Esophagus (tissue), 2 donors: Measurements from ENCODE around the gene PIGO. TPM values are rescaled to one million over a fixed set of nuclear protein-coding genes. Genes with fewer than 3 reads are reported as not detected.
A peak's percentile ranks its signal among the peaks of the same experiment; 100 is the strongest.

Experiments used
- H3K27ac ChIP-seq, 2 donors: one replicate each; pipeline ENCODE4 v1.5.1; 2013; ENCODE audit warnings: low read depth in 2 of 2, mild to moderate bottlenecking in 2 of 2, inconsistent platforms in 1 of 2, low read length in 1 of 2, moderate library complexity in 1 of 2
- H3K27me3 ChIP-seq, 2 donors: one replicate each; pipeline ENCODE4 v1.6.1; 2013; ENCODE audit warnings: low read length in 2 of 2, control low read depth in 1 of 2, mild to moderate bottlenecking in 1 of 2; ENCODE audit not compliant: insufficient read depth in 2 of 2, control insufficient read depth in 1 of 2
- H3K36me3 ChIP-seq, 2 donors: one replicate each; pipeline ENCODE4 v1.6.1; 2013; ENCODE audit warnings: low read length in 1 of 2; ENCODE audit not compliant: control insufficient read depth in 2 of 2, insufficient read depth in 2 of 2
- H3K4me1 ChIP-seq, 2 donors: one replicate each; pipeline ENCODE4 v1.6.1; 2013; ENCODE audit warnings: low read length in 1 of 2; ENCODE audit not compliant: control insufficient read depth in 2 of 2, insufficient read depth in 2 of 2
- H3K4me3 ChIP-seq, 2 donors: one replicate each; pipeline ENCODE4 v1.5.1; 2013; ENCODE audit warnings: low read length in 2 of 2, mild to moderate bottlenecking in 2 of 2, low read depth in 1 of 2, moderate library complexity in 1 of 2
- H3K9me3 ChIP-seq, 2 donors: one replicate each; pipeline ENCODE4 v1.6.1; 2013; ENCODE audit warnings: mild to moderate bottlenecking in 2 of 2, low read depth in 1 of 2, low read length in 1 of 2, moderate library complexity in 1 of 2; ENCODE audit not compliant: control insufficient read depth in 2 of 2, insufficient read depth in 1 of 2
- WGBS, 2 donors: extraction: QIAGEN DNeasy Blood & Tissue Kit; methylation state at CpG; one replicate each; pipeline ENCODE4 v1.1.7; 2013; 5-methylcytosine and 5-hydroxymethylcytosine counted together
- polyA plus RNA-seq, 2 donors: library from polyadenylated mRNA; stranded (reverse); fragments of 200-250 nt; gene quantifications; one replicate each; pipeline ENCODE4 v1.2.3, GENCODE V29; 2013
- donor health status: healthy with polysubstance abuse.
- donor health status: Bipolar disorder and iron deficiency.

Gene PIGO
- polyA plus RNA-seq, 2 donors: 12.3 to 12.5 TPM

GRCh38 chr9:35097573-35097972 lies 1.2 kb upstream of the PIGO start:
- H3K9me3 ChIP-seq: no peaks in the 10 kb centered on the region
- 83 to 87% methylated on average over 3 of the region's 3 CpGs for WGBS, 2 donors
- peaks cover 7 to 21% of the 10 kb centered on the region in 2 donors for H3K36me3 ChIP-seq
- H3K4me3 ChIP-seq: no peak overlapping the region
- H3K27ac ChIP-seq: no peak overlapping the region
- H3K27me3 ChIP-seq: no peaks in the 10 kb centered on the region
- peaks cover 4 to 10% of the 10 kb centered on the region in 2 donors for H3K4me1 ChIP-seq

- Histone ChIP-seq H3K9me3 (no peaks in the 10 kb centered on the region), H3K4me1 (peaks cover 0 to 3% of the 10 kb centered on the region in 2 donors), H3K36me3 (peaks cover 14 to 39% of the 10 kb centered on the region in 2 donors), H3K27me3 (no peaks in the 10 kb centered on the region), H3K27ac (no peak overlapping the region), H3K4me3 (no peak overlapping the region)
- WGBS, 2 donors: 94 to 95% methylated on average over 17 of the region's 17 CpGs
Measured at GRCh38 chr9:35091536-35091935, 4.9 kb downstream of the PIGO start.

DNA sequence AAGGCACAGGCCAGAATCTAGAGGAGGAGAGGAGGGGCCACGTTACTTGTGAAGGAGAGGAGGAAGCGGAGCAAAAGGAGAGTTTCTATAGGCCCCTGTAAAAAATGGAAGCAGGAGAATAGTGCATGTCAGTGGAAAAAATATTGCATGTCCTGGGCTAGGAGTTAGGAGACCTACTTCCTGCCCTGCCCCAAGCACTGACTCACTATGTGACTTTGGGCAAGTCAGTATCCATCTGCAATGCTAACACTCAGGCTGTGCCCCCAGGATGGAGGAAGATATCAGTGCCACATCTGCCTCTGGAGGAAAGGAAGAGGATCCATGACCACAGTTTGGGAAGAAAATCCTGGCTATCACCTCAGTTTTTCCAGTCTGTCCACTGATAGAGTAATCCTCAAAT lies 7.0 kb downstream of the PIGO start:
- no peak overlapping the region for H3K4me3 ChIP-seq
- no peaks in the 10 kb centered on the region for H3K4me1 ChIP-seq
- peaks cover 14 to 39% of the 10 kb centered on the region in 2 donors for H3K36me3 ChIP-seq
- WGBS, 2 donors: 95 to 96% methylated on average over 2 of the region's 2 CpGs
- H3K9me3 ChIP-seq: no peaks in the 10 kb centered on the region
- no peaks in the 10 kb centered on the region for H3K27me3 ChIP-seq
- no peak overlapping the region for H3K27ac ChIP-seq

- 86 to 90% methylated on average over 2 of the region's 2 CpGs for WGBS, 2 donors
- Histone ChIP-seq H3K4me1 (no peaks in the 10 kb centered on the region), H3K27ac (no peak overlapping the region), H3K27me3 (no peaks in the 10 kb centered on the region), H3K36me3 (peaks cover 11 to 15% of the 10 kb centered on the region in 2 donors), H3K4me3 (no peak overlapping the region), H3K9me3 (no peaks in the 10 kb centered on the region)
Measured at GRCh38 chr9:35085078-35085477, 11.3 kb downstream of the PIGO start.

GRCh38 chr9:35079426-35080341 lies 16.7 kb downstream of the PIGO start, which contains the start of gene FANCG:
Gene FANCG (minus strand): TSS chr9:35079942. CDS start chr9:35079524, 418 bp downstream.
- Histone ChIP-seq H3K4me1 (peaks cover 2 to 5% of the 10 kb centered on the region in 2 donors), H3K9me3 (no peaks in the 10 kb centered on the region), H3K27me3 (no peaks in the 10 kb centered on the region), H3K27ac (peak within 1 kb of the TSS; percentile 77 to 90), H3K4me3 (peak within 1 kb of the TSS; percentile 85 to 90), H3K36me3 (peaks cover 0 to 6% of the 10 kb centered on the region in 2 donors)
- 0 to 1% methylated on average over 66 to 67 of the region's 67 CpGs for WGBS, 2 donors

- no peaks in the 10 kb centered on the region for H3K9me3 ChIP-seq
- peak overlapping the region; percentile 85 to 90 for H3K4me3 ChIP-seq
- H3K4me1 ChIP-seq: peaks cover 2 to 5% of the 10 kb centered on the region in 2 donors
- 4% methylated on average over 10 of the region's 10 CpGs for WGBS, 2 donors
- no peaks in the 10 kb centered on the region for H3K27me3 ChIP-seq
- H3K36me3 ChIP-seq: peaks cover 0 to 9% of the 10 kb centered on the region in 2 donors
- peak overlapping the region in 1 of 2 donors; percentile 77 for H3K27ac ChIP-seq
Measured at GRCh38 chr9:35079041-35079425, 17.4 kb downstream of the PIGO start.

DNA sequence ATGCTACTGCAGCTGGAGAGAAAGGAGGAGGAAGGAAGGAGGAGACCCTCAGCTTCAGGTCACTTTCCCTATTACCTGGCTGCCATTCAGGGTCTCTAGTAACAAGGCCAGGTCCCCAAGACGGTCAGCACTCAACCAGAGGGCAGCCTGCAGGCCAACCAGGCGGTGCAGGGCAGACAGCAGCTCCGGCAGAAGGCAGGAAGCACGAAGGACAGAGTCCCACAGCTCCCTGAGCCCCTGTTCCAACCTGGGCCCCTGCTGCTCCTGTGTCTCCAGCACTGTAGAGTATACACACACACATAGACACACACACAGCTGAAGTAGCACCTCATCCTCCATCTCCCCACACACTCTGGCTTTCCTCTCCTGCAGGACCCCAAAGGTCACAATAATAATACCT lies 18.3 kb downstream of the PIGO start:
- no peaks in the 10 kb centered on the region for H3K27me3 ChIP-seq
- no peak overlapping the region for H3K4me3 ChIP-seq
- no peak overlapping the region for H3K27ac ChIP-seq
- peaks cover 2 to 5% of the 10 kb centered on the region in 2 donors for H3K4me1 ChIP-seq
- peaks cover 0 to 9% of the 10 kb centered on the region in 2 donors for H3K36me3 ChIP-seq
- 67 to 68% methylated on average over 4 of the region's 4 CpGs for WGBS, 2 donors
- no peaks in the 10 kb centered on the region for H3K9me3 ChIP-seq

DNA sequence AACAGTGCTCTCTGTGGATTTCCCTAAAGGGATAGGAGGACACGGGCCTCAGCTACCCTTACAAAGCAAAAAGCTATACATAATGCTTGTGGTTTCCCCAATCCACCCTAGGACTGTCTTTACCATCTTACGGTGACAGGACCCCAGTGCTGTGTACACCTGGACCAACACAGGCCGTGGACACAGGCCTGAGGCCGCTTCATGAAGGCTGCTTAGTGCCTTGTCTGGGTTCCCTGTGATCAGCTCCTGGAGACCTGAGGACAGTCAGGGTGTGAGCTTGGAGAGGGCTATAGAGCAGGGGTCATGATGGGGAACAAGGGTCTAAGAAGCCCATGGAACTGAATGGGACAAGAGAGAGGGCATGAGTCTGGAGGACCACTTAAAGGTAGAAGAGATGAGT lies 19.5 kb downstream of the PIGO start:
- H3K27me3 ChIP-seq: no peaks in the 10 kb centered on the region
- H3K4me1 ChIP-seq: peaks cover 2 to 5% of the 10 kb centered on the region in 2 donors
- H3K36me3 ChIP-seq: peaks cover 0 to 9% of the 10 kb centered on the region in 2 donors
- whole genome bisulfite sequencing, 2 donors: 91 to 94% methylated on average over 4 of the region's 4 CpGs
- no peak overlapping the region for H3K27ac ChIP-seq
- H3K9me3 ChIP-seq: no peaks in the 10 kb centered on the region
- H3K4me3 ChIP-seq: no peak overlapping the region

- Histone ChIP-seq H3K27me3 (no peaks in the 10 kb centered on the region), H3K9me3 (no peaks in the 10 kb centered on the region), H3K4me3 (no peak overlapping the region), H3K36me3 (peaks cover 0 to 9% of the 10 kb centered on the region in 2 donors), H3K4me1 (peaks cover 2 to 10% of the 10 kb centered on the region in 2 donors), H3K27ac (no peak overlapping the region)
- 93 to 97% methylated on average over 4 of the region's 4 CpGs for WGBS, 2 donors
Measured at GRCh38 chr9:35075358-35075757, 21.0 kb downstream of the PIGO start.
